ENCODE measurements around the gene BCAS4.

Gene BCAS4

DNA sequence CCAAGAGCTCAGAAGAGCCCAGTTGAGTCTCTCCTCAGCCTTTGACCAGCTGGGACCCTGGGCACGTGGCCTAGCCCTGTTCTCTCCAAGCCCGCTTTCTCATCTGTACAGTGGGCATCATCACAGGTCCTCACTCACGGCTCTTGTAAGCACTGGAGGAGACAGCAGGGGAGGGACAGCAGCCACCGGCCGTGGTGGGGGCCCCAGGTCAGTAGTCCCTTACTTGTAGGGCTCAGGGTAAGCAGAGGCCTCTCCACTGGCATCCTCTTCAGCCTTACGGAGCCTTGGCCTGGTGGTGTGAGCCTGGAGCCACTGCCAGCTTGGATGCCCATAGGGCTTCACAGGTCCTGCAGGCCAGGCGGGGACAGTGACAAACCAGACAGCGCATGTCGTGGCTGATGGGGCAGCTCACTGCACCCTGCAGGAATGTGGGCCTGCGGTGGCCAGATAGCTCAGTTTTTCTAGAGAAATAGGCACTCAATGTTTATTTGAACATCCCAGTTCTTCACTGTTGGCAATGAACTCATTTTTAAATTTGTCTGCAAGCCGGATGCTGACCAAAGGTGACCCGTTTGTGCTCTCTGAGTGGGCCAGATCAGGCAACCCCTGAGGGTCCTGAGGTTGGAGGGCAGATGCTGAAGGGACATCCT is 71.3 kb downstream of the BCAS4 start:
- H2AFZ ChIP-seq (ENCODE audit: low read length), result no peak overlapping the region
- H3K36me3 ChIP-seq (ENCODE audit: insufficient read depth, low read length), result peaks cover 12% of the 10 kb centered on the region; the same call in 1 of the 2 replicates
- no peak overlapping the region for H3K9ac ChIP-seq (ENCODE audit: low read length)

DNA sequence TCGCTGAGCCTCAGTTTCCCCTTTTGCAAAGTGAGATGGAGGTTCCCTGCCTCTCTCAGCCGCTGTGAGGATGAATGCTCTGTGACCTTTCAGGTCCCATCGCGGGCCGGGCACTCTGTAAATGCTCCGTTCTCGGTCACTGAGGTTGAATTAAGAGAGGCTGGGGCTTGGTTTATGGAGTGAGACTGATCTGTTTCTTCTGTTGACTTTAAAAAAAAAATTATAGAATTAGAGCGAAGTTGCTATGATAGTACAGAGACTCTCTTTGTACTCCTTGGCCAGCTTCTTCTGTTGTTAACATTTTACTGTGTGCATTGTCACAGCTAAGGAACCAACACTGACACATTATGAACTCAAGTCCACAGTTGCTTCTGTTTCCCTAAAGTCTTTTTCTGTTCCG is 72.0 kb downstream of the BCAS4 start:
- H3K9me3 ChIP-seq (ENCODE audit: low read length), result no peaks in the 10 kb centered on the region
- H3K27me3 ChIP-seq (ENCODE audit: insufficient read depth, low read length), result no peaks in the 10 kb centered on the region
- TF ChIP-seq EZH2 (IDR thresholded peaks at IDR 0.05; ENCODE audit: borderline replicate concordance, low read length), result no peak
- TF ChIP-seq, protein P1, sequence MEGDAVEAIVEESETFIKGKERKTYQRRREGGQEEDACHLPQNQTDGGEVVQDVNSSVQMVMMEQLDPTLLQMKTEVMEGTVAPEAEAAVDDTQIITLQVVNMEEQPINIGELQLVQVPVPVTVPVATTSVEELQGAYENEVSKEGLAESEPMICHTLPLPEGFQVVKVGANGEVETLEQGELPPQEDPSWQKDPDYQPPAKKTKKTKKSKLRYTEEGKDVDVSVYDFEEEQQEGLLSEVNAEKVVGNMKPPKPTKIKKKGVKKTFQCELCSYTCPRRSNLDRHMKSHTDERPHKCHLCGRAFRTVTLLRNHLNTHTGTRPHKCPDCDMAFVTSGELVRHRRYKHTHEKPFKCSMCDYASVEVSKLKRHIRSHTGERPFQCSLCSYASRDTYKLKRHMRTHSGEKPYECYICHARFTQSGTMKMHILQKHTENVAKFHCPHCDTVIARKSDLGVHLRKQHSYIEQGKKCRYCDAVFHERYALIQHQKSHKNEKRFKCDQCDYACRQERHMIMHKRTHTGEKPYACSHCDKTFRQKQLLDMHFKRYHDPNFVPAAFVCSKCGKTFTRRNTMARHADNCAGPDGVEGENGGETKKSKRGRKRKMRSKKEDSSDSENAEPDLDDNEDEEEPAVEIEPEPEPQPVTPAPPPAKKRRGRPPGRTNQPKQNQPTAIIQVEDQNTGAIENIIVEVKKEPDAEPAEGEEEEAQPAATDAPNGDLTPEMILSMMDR (IDR thresholded peaks at IDR 0.05; ENCODE audit: low read length), result no peak
- H3K9me2 ChIP-seq (ENCODE audit: low read depth, low read length), result no peaks in the 10 kb centered on the region
- H3K9ac ChIP-seq (ENCODE audit: low read length), result no peak overlapping the region
- no peak overlapping the region for H2AFZ ChIP-seq (ENCODE audit: low read length)
- H3F3A ChIP-seq (ENCODE audit: insufficient read depth, low read length), result no peaks in the 10 kb centered on the region
- H3K4me2 ChIP-seq (ENCODE audit: low read length), result no peak overlapping the region
- peaks cover 12% of the 10 kb centered on the region; the same call in 1 of the 2 replicates for H3K36me3 ChIP-seq (ENCODE audit: insufficient read depth, low read length)
- H3K4me1 ChIP-seq (ENCODE audit: insufficient read depth, low read length, severe bottlenecking), result no peaks in the 10 kb centered on the region
- no peaks in the 10 kb centered on the region for H3K79me2 ChIP-seq (ENCODE audit: insufficient read depth, low read length)
- H4K20me1 ChIP-seq (ENCODE audit: insufficient read depth, low read length), result no peaks in the 10 kb centered on the region
- no peak overlapping the region for H3K4me3 ChIP-seq (ENCODE audit: low read depth, low read length, poor library complexity, severe bottlenecking)
- no peak overlapping the region for H3K27ac ChIP-seq (ENCODE audit: low read depth, low read length, poor library complexity, severe bottlenecking)

More for the DNA sequence above, 71.3 kb downstream of the BCAS4 start:
- Histone ChIP-seq H4K20me1 (ENCODE audit: insufficient read depth, low read length) (no peaks in the 10 kb centered on the region), H3K9me3 (ENCODE audit: low read length) (no peaks in the 10 kb centered on the region), H3K27me3 (ENCODE audit: insufficient read depth, low read length) (no peaks in the 10 kb centered on the region), H3K4me1 (ENCODE audit: insufficient read depth, low read length, severe bottlenecking) (no peaks in the 10 kb centered on the region), H3K27ac (ENCODE audit: low read depth, low read length, poor library complexity, severe bottlenecking) (no peak overlapping the region), H3K9me2 (ENCODE audit: low read depth, low read length) (no peaks in the 10 kb centered on the region), H3F3A (ENCODE audit: insufficient read depth, low read length) (no peaks in the 10 kb centered on the region), H3K4me2 (ENCODE audit: low read length) (no peak overlapping the region), H3K79me2 (ENCODE audit: insufficient read depth, low read length) (no peaks in the 10 kb centered on the region), H3K4me3 (ENCODE audit: low read depth, low read length, poor library complexity, severe bottlenecking) (no peak overlapping the region)
- TF ChIP-seq, protein P1 (IDR thresholded peaks at IDR 0.05; ENCODE audit: low read length), result no peak
- no peak for TF ChIP-seq EZH2 (IDR thresholded peaks at IDR 0.05; ENCODE audit: borderline replicate concordance, low read length)

DNA sequence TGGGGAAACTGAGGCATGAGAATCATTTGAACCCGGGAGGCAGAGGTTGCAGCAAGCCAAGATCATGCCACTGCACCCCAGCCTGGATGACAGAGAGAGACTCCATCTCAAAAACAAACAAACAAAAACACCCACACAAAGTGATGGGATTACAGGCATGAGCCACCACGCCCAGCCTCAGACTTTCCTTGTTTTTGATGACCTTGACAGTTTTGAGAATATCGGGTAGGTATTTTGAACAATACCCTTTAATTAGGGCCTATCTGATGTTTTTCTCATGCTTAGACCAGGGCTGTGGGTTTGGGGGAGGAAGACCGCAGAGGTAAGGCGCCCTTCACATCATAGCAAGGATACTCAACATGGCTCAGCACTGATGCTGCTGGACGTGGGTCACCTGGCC is 72.9 kb downstream of the BCAS4 start:
- no peak overlapping the region for H2AFZ ChIP-seq (ENCODE audit: low read length)
- no peak overlapping the region for H3K4me3 ChIP-seq (ENCODE audit: low read depth, low read length, poor library complexity, severe bottlenecking)
- H3K4me1 ChIP-seq (ENCODE audit: insufficient read depth, low read length, severe bottlenecking), result no peaks in the 10 kb centered on the region
- no peaks in the 10 kb centered on the region for H3F3A ChIP-seq (ENCODE audit: insufficient read depth, low read length)
- no peak overlapping the region for H3K4me2 ChIP-seq (ENCODE audit: low read length)
- H3K9me2 ChIP-seq (ENCODE audit: low read depth, low read length), result no peaks in the 10 kb centered on the region
- peaks cover 12% of the 10 kb centered on the region; the same call in 1 of the 2 replicates for H3K36me3 ChIP-seq (ENCODE audit: insufficient read depth, low read length)
- H4K20me1 ChIP-seq (ENCODE audit: insufficient read depth, low read length), result no peaks in the 10 kb centered on the region
- H3K9ac ChIP-seq (ENCODE audit: low read length), result no peak overlapping the region
- H3K27ac ChIP-seq (ENCODE audit: low read depth, low read length, poor library complexity, severe bottlenecking), result no peak overlapping the region
- no peaks in the 10 kb centered on the region for H3K79me2 ChIP-seq (ENCODE audit: insufficient read depth, low read length)
- H3K9me3 ChIP-seq (ENCODE audit: low read length), result no peaks in the 10 kb centered on the region
- TF ChIP-seq EZH2 (IDR thresholded peaks at IDR 0.05; ENCODE audit: borderline replicate concordance, low read length), result no peak
- TF ChIP-seq, protein P1 (IDR thresholded peaks at IDR 0.05; ENCODE audit: low read length), result no peak
- no peaks in the 10 kb centered on the region for H3K27me3 ChIP-seq (ENCODE audit: insufficient read depth, low read length)
